ENCODE data around the gene FOXF1.

The FOXF1 gene

DNA sequence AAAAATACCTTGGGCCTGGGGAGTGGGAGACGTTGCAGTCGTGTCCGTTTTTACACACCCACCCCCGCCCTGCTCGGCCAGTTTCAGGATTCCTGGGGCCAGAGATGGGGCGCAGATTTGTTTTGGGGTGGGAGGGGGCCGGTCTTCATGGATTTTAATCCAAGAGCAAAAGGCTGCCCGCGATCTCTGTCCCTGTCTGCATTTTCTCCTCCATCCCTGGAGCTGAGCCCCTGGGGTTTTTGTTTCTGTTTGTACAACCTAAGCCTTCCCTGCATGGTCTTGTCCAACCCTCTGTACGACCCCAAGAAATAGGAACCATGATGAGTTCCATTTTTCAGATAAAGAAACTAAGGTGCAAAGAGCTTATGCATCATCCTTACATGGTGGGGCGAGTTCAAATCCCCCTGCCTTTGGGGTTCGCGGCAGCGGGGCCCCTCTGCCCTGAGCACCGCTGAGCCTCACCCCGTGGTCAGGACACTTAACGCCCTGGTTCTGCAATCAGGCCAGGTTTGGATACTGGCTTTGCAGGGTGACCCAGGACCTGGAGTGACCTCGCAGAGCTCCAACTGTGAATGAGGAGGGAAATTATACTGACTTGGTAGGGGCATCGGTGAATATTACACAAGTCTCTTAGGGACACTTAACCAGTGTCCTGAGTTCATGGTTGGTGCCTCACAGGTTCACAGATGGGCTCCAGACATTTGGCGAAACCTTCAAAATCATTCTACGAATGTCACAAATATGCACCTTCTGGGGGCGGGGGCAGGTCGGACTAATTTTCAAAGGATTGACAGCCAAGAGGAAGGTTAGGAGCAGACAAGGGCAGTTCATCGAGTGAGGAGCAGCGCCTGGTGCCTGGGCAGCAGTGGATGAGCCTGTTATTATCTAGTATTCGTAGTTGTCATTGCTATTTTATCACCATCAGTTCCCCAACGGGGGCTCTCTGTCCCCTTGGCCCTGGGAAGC lies 4.1 kb upstream of the FOXF1 start:
- no peak for DNase-seq

- no peak for DNase-seq
Observed at GRCh38 chr16:86507173-86508027, 2.9 kb upstream of the FOXF1 start.

- no peak for DNase-seq
Observed at GRCh38 chr16:86508028-86508946, 2.0 kb upstream of the FOXF1 start.

- no peak for DNase-seq
Observed at GRCh38 chr16:86508947-86509758, 1.2 kb upstream of the FOXF1 start.

- no peak for DNase-seq
Observed at GRCh38 chr16:86509759-86510464, 415 bp upstream of the FOXF1 start.

DNA sequence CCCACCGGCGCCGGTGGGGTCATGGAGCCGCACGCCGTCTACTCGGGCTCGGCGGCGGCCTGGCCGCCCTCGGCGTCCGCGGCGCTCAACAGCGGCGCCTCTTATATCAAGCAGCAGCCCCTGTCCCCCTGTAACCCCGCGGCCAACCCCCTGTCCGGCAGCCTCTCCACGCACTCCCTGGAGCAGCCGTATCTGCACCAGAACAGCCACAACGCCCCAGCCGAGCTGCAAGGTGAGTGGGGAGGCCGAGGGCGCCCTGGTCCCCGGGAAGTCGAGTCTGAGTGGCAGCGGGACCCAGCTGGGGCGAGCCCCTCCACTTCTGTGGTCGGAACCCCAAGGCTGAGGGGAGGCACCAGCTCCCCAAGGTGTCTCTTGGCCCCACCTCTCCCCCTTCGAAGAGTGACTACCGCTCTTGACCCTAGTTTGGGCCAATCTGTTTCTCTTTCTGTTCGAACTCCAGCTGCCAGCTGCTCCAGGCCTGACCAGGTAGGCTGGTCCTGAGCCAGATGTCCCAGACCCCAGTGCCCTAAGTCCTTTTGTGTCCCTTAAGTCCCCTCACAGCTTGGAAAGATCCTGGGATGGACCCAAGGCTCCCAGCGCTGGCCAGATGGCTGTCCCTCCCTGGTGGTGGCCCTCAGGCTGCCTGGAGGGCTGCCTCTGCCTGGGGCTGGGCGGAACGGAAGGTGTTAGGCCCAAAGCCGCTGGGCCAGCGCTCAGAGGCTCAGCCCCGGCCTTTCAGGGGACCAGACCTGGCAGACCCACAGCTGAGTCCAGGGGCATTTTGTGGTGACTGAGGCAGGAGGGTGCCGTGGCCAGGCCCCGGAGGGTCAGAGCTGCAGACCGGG lies 1.2 kb downstream of the FOXF1 start:
- no peak for DNase-seq

DNA sequence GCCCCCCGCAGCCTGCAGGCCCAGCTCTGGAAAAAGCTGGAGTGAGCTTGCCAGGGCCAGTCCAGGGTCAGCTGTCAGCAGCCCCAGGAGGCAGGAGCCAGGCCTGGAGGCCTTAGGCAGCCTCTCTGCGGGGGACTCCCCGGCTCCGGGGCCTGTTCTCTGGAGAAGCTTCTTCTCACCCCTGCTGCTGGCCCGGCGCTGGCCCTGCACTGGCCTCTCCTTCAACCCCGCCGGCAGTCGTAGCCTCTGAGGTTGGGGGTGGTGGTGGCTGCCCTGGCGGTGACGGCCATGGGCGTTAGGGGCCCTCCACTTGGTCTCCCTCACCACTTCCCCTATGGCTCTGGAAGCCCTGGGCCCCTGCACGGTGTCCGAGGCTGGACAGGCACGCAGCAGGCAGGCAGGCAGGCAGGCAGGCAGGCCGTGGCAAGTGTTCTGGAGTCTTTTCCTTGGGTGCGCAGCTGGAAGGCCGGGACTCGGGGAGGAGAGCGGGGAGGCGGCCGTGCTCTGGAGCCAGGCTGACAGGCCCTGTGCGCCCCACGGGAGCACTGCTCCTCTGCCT lies 2.1 kb downstream of the FOXF1 start:
- no peak for DNase-seq

DNA sequence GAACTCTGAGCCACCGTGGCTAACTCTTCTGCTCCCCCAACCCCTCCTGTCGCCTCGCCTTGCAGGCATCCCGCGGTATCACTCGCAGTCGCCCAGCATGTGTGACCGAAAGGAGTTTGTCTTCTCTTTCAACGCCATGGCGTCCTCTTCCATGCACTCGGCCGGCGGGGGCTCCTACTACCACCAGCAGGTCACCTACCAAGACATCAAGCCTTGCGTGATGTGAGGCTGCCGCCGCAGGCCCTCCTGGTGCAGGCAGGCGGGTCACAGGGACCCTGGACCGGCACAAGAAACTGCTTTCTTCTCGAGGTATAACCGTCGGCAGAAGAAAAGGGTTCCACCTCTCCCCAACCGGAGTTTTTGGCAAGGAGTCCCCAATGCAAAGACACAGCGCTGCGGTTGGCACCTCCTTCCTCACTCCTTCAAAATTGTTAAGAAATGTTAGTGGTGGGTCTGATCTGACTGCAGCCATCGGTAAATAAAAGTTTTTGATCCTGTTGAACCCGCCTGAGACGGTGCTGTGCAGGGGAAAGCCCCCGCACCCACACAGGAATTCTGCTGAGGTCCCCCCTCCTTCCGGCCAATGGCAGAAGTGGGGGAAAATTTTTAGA lies 2.6 kb downstream of the FOXF1 start:
- no peak for DNase-seq

DNA sequence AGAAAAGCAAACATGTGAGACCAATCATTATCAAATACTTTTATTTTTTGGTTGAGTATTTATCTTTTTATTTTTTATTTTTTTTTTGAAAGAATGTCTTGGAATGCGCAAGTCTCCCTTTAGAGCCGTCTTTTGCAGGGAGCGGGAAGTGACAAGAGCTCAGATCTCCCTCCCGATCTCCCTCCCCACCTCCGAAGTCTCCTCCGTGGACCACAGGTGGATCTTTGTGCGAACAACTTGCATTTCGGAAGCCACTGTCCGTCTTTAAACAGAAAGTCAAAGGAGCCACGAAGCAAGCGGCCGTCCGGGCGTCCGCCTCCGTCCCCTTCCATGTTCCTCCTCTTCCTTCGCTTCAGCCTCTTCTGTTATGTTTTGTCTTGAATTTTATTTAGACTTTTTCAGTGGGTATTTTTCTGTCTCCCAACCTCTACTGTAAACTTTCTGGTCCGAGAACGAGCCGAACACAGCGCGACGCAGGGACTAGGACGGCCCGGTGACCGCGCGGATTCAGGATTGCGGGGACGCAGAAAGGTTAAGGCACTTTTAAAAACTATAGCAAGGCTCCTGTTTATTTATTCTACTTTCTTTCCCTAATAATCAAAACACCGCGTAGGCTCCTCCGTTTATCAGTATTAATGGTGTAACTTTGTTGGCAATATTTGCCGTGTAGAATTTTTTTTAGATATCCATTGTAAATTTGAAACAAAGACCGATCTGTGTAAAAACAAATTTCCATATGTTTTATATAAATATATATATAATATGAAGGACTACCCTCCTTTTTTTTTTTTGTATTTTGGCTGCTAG lies 3.3 kb downstream of the FOXF1 start:
- DNase-seq, result no peak

DNA sequence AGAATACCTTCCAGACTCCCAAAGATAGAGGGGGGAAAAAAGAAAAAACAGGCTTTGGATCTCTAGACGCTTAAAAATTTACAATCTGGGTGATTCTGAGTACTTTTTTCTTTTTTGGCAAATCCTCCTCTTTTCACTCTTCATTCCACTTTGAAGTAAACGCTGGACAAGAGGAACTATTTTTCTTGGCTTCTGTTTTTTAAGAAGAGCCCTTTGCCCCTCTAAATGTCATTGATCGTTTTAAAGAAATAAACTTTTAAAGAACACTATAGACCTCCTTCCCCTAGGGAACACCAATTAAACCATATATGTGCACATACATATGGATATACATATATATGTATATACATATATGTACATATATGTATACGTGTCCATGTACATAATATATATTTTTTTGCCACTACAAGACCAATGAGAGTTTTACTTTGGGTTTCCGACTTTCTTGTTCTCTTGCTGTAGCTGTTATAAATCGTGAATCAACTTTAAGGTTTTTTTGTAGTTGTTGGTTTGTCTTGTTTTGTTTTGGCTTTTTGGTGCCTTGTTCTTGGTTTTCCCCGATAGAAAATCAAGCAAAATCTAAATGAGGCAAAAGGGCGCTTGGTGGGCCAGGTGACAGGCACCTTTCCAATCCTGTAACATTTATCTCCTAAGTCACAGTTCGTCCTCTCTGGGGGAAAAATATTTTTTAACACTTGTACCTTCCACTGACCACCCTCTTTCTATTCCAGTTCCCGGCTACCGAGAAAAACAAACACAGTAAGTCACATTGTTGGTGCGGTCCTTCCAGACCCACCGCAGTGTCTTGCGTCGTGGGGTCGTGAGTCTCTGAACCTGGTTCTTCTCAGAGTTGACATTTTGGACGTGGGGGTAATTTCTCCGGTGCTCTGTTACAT lies 4.4 kb downstream of the FOXF1 start:
- no peak for DNase-seq

- no peak for DNase-seq
Observed at GRCh38 chr16:86515413-86515776, 5.1 kb downstream of the FOXF1 start.

- DNase-seq, result no peak
Observed at GRCh38 chr16:86515777-86516622, 5.7 kb downstream of the FOXF1 start.

DNA sequence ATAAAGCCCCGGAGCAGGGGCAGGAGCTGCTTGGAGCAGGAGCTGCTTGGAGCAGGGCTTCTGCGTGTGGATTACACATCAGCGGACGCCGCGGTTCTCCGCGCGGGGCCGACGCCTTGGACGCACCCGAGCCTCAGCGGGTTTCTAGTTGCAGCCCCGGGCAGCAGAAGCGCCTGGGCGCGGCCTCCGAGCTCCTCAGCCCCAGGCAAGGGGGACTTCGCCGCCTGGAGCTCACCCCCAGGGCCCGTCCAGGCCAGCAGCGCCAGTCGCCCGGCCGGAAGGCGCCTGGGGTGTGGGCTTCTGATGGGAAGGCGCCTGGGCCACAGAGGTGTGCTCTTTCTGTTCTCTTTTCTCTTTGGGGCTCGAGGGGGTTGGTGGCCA lies 6.3 kb downstream of the FOXF1 start:
- no peak for DNase-seq

- no peak for DNase-seq
Observed at GRCh38 chr16:86517033-86517432, 6.7 kb downstream of the FOXF1 start.

GRCh38 chr16:86517652-86518258 lies 7.4 kb downstream of the FOXF1 start:
- DNase-seq, result no peak
